Retinal pigment epithelial cell (primary cell): Measurements from ENCODE around the gene GARNL3.
A peak's percentile ranks its signal among the peaks of the same experiment; 100 is the strongest.

Experiments
- DNase-seq: peaks from one replicate; pipeline ENCODE4 v3.0.0-alpha.2; 2010; ENCODE audit warnings: low read depth
- H3K4me3 ChIP-seq: 2 replicates; pipeline ENCODE4 v1.5.1; 2011; ENCODE audit warnings: mild to moderate bottlenecking, low read length, control low read depth, moderate library complexity
- TF ChIP-seq, protein P1 (sequence below): conservative IDR thresholded peaks from 2 replicates; pipeline ENCODE4 v1.5.1; 2011; ENCODE audit warnings: low read depth, low read length, control low read depth, inconsistent platforms

Gene GARNL3

DNA sequence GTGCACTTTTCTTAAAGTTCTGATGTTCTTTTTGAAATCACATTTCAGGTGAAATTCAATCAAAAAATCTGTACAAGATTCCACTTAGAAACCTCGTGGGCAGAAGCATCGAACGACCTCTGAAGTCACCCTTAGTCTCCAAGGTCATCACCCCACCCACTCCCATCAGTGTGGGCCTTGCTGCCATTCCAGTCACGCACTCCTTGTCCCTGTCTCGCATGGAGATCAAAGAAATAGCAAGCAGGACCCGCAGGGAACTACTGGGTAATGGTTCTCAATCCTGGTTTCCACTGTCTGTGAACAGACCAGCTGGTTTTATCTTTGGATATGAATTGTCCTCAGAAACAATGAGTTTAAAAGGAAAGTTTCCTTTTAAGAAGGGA is 124.3 kb downstream of the GARNL3 start:
- no peak for DNase-seq
- H3K4me3 ChIP-seq, result no peak overlapping the region
- TF ChIP-seq, protein P1, sequence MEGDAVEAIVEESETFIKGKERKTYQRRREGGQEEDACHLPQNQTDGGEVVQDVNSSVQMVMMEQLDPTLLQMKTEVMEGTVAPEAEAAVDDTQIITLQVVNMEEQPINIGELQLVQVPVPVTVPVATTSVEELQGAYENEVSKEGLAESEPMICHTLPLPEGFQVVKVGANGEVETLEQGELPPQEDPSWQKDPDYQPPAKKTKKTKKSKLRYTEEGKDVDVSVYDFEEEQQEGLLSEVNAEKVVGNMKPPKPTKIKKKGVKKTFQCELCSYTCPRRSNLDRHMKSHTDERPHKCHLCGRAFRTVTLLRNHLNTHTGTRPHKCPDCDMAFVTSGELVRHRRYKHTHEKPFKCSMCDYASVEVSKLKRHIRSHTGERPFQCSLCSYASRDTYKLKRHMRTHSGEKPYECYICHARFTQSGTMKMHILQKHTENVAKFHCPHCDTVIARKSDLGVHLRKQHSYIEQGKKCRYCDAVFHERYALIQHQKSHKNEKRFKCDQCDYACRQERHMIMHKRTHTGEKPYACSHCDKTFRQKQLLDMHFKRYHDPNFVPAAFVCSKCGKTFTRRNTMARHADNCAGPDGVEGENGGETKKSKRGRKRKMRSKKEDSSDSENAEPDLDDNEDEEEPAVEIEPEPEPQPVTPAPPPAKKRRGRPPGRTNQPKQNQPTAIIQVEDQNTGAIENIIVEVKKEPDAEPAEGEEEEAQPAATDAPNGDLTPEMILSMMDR, result no peak

DNA sequence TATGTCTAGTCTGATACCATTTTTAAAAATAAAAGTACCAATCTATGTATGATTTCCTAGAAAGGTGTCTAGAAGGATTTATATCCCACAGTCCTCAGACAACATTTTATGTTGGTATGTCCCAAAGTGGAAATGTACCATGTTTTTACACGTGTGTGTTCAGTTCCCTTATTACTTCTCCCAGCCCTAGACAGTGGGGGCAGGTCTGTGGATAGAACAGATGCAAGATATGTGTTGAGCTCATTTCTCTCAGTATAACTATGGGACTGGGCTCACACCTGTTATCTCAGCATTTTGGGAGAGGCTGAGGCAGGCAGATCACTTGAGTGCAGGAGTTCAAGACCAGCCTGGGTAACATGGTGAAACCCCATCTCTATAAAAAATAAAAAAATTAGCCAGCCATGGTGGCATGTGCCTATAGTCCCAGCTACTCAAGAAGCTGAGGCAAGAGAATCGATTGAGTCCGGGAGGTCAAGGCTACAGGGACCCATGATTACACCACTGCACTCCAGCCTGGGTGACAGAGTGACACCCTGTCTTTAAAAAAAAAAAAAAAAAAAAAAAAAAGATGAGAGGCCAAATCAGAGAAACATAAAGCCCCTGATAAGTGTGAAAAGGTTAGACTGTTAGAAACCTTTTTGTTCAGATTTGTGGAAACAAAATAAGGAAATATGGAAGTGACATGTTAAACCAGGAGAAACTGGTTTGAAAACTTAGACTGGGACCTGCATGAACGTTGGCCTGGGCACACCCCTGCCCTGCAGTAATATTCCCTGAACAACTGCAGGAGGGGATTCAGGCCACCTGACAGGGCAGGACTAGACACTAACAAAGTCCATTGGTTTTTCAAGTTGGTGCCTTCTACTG is 125.0 kb downstream of the GARNL3 start:
- no peak for DNase-seq
- no peak overlapping the region for H3K4me3 ChIP-seq
- TF ChIP-seq, protein P1, result no peak

DNA sequence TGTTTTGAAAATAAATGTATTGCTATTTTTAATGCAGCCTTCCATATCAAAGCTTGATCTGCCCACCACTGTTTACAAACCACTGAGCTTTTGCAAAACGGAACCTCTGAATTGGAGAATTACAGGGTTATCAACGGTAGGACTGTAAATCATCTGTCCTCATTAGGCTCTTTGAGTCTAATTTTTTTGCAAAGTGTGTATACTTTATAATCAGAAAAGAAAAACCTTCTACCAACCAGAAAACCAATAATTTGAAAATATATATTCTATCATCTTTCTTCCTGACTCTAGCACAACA is 125.6 kb downstream of the GARNL3 start:
- no peak for DNase-seq
- H3K4me3 ChIP-seq, result no peak overlapping the region
- TF ChIP-seq, protein P1, result no peak

DNA sequence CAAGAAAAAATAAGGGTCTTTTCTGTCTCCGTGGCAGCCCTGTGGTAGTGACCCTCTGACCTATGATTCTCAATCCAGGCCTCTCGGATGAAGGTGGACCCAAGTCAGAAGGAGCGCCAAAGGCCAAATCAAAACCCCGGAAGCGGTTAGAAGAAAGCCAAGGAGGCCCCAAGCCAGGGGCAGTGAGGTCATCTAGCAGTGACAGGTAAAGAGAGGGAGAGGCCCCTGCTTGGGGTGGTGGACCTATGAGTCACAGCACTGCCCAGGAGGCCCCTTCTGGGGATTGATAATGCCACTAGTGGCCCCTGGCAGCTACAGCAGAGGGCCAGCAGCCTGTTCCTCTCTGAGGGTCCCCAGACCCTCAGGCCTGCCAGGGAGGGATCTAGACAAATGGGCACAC is 126.0 kb downstream of the GARNL3 start:
- TF ChIP-seq, protein P1, result no peak
- no peak for DNase-seq

DNA sequence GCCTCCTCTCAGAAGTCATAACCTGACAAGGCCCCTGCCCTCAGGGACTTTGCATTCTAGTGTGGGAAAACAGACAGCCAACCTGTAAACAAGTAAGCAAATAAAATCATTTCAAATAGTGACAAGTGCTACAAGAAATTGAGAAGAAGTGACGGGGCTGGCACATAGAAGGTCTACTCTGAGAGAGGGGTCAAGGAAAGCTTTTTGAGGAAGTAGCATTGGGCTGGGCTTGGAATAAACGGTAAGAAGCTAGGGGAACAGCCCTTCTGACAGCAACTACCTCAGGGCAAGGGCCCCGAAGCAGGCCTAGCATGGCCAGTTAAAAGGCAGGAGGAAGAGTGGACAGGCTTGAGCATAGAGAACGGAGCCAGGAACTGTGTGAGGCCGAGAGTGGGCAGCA is 127.6 kb downstream of the GARNL3 start:
- TF ChIP-seq, protein P1, result no peak

More for the DNA sequence above, 126.0 kb downstream of the GARNL3 start:
- H3K4me3 ChIP-seq, result no peak overlapping the region

DNA sequence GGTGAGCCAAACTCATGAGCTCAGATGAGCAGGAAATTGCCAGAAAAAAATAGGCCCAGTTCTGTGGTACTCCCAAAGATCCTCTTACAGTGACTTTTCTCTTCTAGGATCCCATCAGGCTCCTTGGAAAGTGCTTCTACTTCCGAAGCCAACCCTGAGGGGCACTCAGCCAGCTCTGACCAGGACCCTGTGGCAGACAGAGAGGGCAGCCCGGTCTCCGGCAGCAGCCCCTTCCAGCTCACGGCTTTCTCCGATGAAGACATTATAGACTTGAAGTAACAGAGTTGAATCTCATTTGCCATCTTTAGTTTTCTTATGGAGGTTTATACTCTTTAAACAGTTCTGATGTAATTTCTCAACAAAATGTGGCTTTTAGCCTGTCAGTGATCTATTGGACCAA is 128.4 kb downstream of the GARNL3 start:
- H3K4me3 ChIP-seq, result no peak overlapping the region
- no peak for DNase-seq
- TF ChIP-seq, protein P1, result no peak

More for the DNA sequence above, 127.6 kb downstream of the GARNL3 start:
- no peak for DNase-seq
- no peak overlapping the region for H3K4me3 ChIP-seq

DNA sequence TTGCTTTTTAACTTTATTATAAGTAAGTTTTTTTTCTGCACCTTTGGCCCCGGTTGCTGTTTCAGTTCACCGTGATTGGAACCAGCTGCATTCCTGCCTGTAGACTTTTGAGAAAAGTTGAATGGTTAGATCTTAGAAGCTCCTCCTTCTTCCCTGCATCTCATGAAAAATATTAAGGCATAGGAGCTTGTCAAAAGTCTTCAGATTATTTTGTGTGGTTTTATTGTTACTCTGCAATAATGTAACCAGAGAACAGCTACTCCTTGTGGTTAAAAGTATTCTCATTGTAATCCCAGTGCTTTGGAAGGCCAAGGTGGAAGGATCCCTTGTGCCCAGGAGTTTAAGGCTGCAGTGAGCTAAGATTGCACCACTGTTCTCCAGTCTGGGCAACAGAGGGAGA is 129.1 kb downstream of the GARNL3 start:
- H3K4me3 ChIP-seq, result no peak overlapping the region
- TF ChIP-seq, protein P1, result peak; percentile 34
- no peak for DNase-seq
